Measurements from ENCODE around the gene SPACA6.

Gene SPACA6

GRCh38 chr19:51676566-51677083, 16.5 kb upstream of the SPACA6 start:
- no peaks in the 10 kb centered on the region for H3K4me1 ChIP-seq (ENCODE audit: insufficient read depth, low read length)
- no peaks in the 10 kb centered on the region for H3K9me3 ChIP-seq (ENCODE audit: control insufficient read depth, insufficient read depth, low read length)
- H3K9ac ChIP-seq (ENCODE audit: low read depth, low read length), result no peak overlapping the region
- no peaks in the 10 kb centered on the region for H3K36me3 ChIP-seq (ENCODE audit: insufficient read depth, low read length)

GRCh38 chr19:51680474-51680873, 12.7 kb upstream of the SPACA6 start:
- H3K9me3 ChIP-seq (ENCODE audit: control insufficient read depth, insufficient read depth, low read length), result no peaks in the 10 kb centered on the region
- no peaks in the 10 kb centered on the region for H3K4me1 ChIP-seq (ENCODE audit: insufficient read depth, low read length)
- no peak overlapping the region for H3K9ac ChIP-seq (ENCODE audit: low read depth, low read length)
- H3K36me3 ChIP-seq (ENCODE audit: insufficient read depth, low read length), result no peaks in the 10 kb centered on the region

GRCh38 chr19:51681286-51681941, 11.7 kb upstream of the SPACA6 start:
- Histone ChIP-seq H3K9ac (ENCODE audit: low read depth, low read length) (no peak overlapping the region), H3K36me3 (ENCODE audit: insufficient read depth, low read length) (no peaks in the 10 kb centered on the region), H3K9me3 (ENCODE audit: control insufficient read depth, insufficient read depth, low read length) (no peaks in the 10 kb centered on the region), H3K4me1 (ENCODE audit: insufficient read depth, low read length) (no peaks in the 10 kb centered on the region)

- no peaks in the 10 kb centered on the region for H3K36me3 ChIP-seq (ENCODE audit: insufficient read depth, low read length)
- no peak overlapping the region for H3K9ac ChIP-seq (ENCODE audit: low read depth, low read length)
- H3K4me1 ChIP-seq (ENCODE audit: insufficient read depth, low read length), result peaks cover 7% of the 10 kb centered on the region; the same call in 1 of the 2 replicates
- no peaks in the 10 kb centered on the region for H3K9me3 ChIP-seq (ENCODE audit: control insufficient read depth, insufficient read depth, low read length)
These were observed 7.0 kb upstream of the SPACA6 start for GRCh38 chr19:51686171-51686570.

GRCh38 chr19:51687791-51688670, 5.1 kb upstream of the SPACA6 start:
- peaks cover 7% of the 10 kb centered on the region for H3K4me1 ChIP-seq (ENCODE audit: insufficient read depth, low read length)
- no peaks in the 10 kb centered on the region for H3K9me3 ChIP-seq (ENCODE audit: control insufficient read depth, insufficient read depth, low read length)
- H3K9ac ChIP-seq (ENCODE audit: low read depth, low read length), result peak overlapping the region; percentile 55
- H3K36me3 ChIP-seq (ENCODE audit: insufficient read depth, low read length), result no peaks in the 10 kb centered on the region

- Histone ChIP-seq H3K36me3 (ENCODE audit: insufficient read depth, low read length) (no peaks in the 10 kb centered on the region), H3K4me1 (ENCODE audit: insufficient read depth, low read length) (peaks cover 7% of the 10 kb centered on the region), H3K9me3 (ENCODE audit: control insufficient read depth, insufficient read depth, low read length) (no peaks in the 10 kb centered on the region), H3K9ac (ENCODE audit: low read depth, low read length) (peak overlapping the region; percentile 55)
These were observed 4.2 kb upstream of the SPACA6 start for GRCh38 chr19:51688671-51689571.

- Histone ChIP-seq H3K4me1 (ENCODE audit: insufficient read depth, low read length) (peaks cover 7% of the 10 kb centered on the region), H3K36me3 (ENCODE audit: insufficient read depth, low read length) (no peaks in the 10 kb centered on the region), H3K9ac (ENCODE audit: low read depth, low read length) (peak overlapping the region; percentile 53), H3K9me3 (ENCODE audit: control insufficient read depth, insufficient read depth, low read length) (no peaks in the 10 kb centered on the region)
These were observed 3.2 kb upstream of the SPACA6 start for GRCh38 chr19:51689751-51690453.

DNA sequence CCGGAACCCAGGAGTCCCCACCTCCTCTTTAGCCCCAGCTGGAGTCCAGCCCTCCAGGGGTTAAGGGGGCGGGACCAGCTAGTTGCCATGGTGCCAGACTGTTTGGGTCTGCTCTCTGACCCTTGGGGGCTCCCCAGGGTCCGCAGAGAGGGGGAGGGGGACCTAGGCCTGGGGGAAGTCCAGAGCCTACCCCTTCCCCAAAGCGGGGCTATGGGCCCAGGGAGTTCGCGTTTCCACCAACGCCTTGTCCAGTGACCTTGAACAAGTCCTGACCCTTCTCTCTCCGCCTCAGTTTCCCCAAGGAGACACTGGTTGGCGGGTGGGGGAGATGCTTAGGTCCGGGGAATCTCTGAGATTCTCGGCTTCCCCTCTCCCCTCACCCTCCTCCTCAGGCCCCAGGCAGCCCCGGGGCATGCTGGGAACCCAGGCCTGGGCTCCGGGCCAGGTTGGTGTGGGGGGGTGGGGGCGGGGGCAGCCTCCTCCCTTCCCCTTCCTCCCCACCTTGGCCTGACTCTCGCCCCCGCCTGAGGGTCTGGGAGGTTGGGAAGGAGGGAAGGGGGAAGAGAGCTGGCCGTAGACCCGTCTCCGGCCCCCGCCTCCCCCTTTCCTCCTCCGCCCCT, 2.6 kb upstream of the SPACA6 start:
- H3K36me3 ChIP-seq (ENCODE audit: insufficient read depth, low read length), result no peaks in the 10 kb centered on the region
- peak overlapping the region; percentile 53 for H3K9ac ChIP-seq (ENCODE audit: low read depth, low read length)
- H3K9me3 ChIP-seq (ENCODE audit: control insufficient read depth, insufficient read depth, low read length), result no peaks in the 10 kb centered on the region
- H3K4me1 ChIP-seq (ENCODE audit: insufficient read depth, low read length), result peaks cover 7% of the 10 kb centered on the region

DNA sequence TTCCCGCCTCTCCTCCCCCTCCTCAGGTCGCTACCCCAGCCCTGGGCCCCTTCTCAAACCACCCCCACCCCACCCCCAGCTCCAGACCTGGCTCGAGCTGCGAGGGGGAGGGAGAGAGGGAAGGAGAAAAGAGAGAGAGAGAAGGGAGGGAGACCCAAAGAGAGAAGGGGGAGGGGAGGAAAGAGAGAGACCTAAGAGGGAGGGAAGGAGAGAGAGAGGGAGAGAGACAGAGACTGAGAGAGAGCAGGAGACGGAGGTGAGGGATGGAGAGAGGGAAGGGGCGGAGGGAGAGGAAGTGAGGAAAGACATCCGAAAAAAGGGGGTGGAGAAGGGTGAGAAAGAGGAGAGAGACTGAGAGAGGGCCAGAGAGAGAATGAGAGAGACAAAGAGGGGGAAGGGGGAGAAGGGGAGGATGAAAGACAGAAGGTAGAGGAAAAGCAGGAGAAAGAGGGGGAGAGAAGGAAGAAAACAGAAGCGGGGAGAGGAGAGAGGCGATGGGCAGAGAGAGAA, 2.0 kb upstream of the SPACA6 start:
- Histone ChIP-seq H3K9me3 (ENCODE audit: control insufficient read depth, insufficient read depth, low read length) (no peaks in the 10 kb centered on the region), H3K9ac (ENCODE audit: low read depth, low read length) (peak overlapping the region; percentile 53; the same call in 1 of the 2 replicates)

GRCh38 chr19:51691584-51692428, 1.3 kb upstream of the SPACA6 start:
- Histone ChIP-seq H3K36me3 (ENCODE audit: insufficient read depth, low read length) (no peaks in the 10 kb centered on the region), H3K4me1 (ENCODE audit: insufficient read depth, low read length) (peaks cover 7% of the 10 kb centered on the region), H3K9ac (ENCODE audit: low read depth, low read length) (peak overlapping the region; percentile 53; the same call in 1 of the 2 replicates), H3K9me3 (ENCODE audit: control insufficient read depth, insufficient read depth, low read length) (no peaks in the 10 kb centered on the region)

More for the DNA sequence above, 2.0 kb upstream of the SPACA6 start:
- Histone ChIP-seq H3K36me3 (ENCODE audit: insufficient read depth, low read length) (no peaks in the 10 kb centered on the region), H3K4me1 (ENCODE audit: insufficient read depth, low read length) (peaks cover 7% of the 10 kb centered on the region)

- H3K36me3 ChIP-seq (ENCODE audit: insufficient read depth, low read length), result no peaks in the 10 kb centered on the region
- no peak overlapping the region for H3K9ac ChIP-seq (ENCODE audit: low read depth, low read length)
- peaks cover 2% of the 10 kb centered on the region for H3K4me1 ChIP-seq (ENCODE audit: insufficient read depth, low read length)
- H3K9me3 ChIP-seq (ENCODE audit: control insufficient read depth, insufficient read depth, low read length), result no peaks in the 10 kb centered on the region
These were observed 662 bp upstream of the SPACA6 start for GRCh38 chr19:51692468-51692867.

DNA sequence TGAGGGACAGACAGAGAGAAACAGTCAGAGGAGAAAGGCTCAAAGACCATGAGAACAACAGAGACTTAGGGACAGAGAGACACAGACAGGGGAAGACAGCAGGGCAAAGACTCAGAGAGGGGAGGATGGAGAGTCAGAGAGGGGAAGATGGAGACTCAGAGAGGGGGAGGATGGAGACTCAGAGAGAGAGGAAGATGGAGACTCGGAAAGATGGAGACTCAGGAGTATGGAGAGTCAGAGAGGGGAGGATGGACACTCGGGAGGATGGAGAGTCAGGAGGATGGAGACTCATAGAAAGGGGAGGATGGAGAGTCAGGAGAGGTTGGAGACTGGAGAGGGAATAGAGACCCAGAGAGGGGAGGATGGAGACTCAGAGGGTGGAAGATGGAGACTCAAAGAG, 689 bp downstream of the SPACA6 start:
- H3K9ac ChIP-seq (ENCODE audit: low read depth, low read length), result no peak overlapping the region
- H3K9me3 ChIP-seq (ENCODE audit: control insufficient read depth, insufficient read depth, low read length), result no peaks in the 10 kb centered on the region
- H3K36me3 ChIP-seq (ENCODE audit: insufficient read depth, low read length), result no peaks in the 10 kb centered on the region
- H3K4me1 ChIP-seq (ENCODE audit: insufficient read depth, low read length), result no peaks in the 10 kb centered on the region; the same call in 1 of the 2 replicates
